Activated T-cell treated with anti-CD3 and anti-CD28 coated beads, Interleukin-2, amount 50 U/mL, for 72 hours (primary cell): ENCODE data around the gene SPTB. TPM values are rescaled to one million over a fixed set of nuclear protein-coding genes. Genes with fewer than 3 reads are reported as not detected.

ENCODE experiments used
- ATAC-seq, 2 donors: fragments of 150-1000 bp; cut with Tn5 transposase; replicated peaks in 1 of 2; 2 replicates each; pipeline ENCODE4 v1.10.0; 2021; ENCODE audit warnings: moderate library complexity in 2 of 2, mild to moderate bottlenecking in 1 of 2
- DNase-seq, 2 donors: peaks; one replicate each; pipeline ENCODE4 v3.0.0; 2021 to 2022; ENCODE audit warnings: mixed read lengths in 1 of 2
- H3K27ac Mint-ChIP-seq: one replicate; pipeline ENCODE4 v1.8.0; 2022; ENCODE audit warnings: mild to moderate bottlenecking, moderate library complexity, mixed read lengths
- H3K27me3 Mint-ChIP-seq: one replicate; pipeline ENCODE4 v1.8.0; 2022; ENCODE audit warnings: low read depth, mixed read lengths
- H3K36me3 Mint-ChIP-seq, 2 donors: one replicate each; pipeline ENCODE4 v1.8.0; 2022; ENCODE audit warnings: mixed read lengths in 2 of 2, mild to moderate bottlenecking in 1 of 2; ENCODE audit not compliant: insufficient read depth in 2 of 2
- H3K4me1 Mint-ChIP-seq: one replicate; pipeline ENCODE4 v1.8.0; 2022; ENCODE audit warnings: low read depth, mixed read lengths
- H3K4me3 Mint-ChIP-seq, 2 donors: one replicate each; pipeline ENCODE4 v1.8.0; 2022; ENCODE audit warnings: mild to moderate bottlenecking in 2 of 2, mixed read lengths in 2 of 2, moderate library complexity in 2 of 2
- H3K9me3 Mint-ChIP-seq, 2 donors: one replicate each; pipeline ENCODE4 v1.8.0; 2022; ENCODE audit warnings: mixed read lengths in 2 of 2
- total RNA-seq, 2 donors: library from RNA; stranded (reverse); gene quantifications; one replicate each; pipeline ENCODE4 v1.2.3, GENCODE V29; 2022

SPTB gene
- total RNA-seq: under 1 TPM; 0.23 to 0.70 TPM

GRCh38 chr14:64879635-64880220 lies at the start of gene SPTB:
Gene SPTB, minus strand, starts transcription at chr14:64879907. Its CDS starts 56,813 bp downstream, at chr14:64823094.
- DNase-seq: peak; percentile 73 to 77
- no peaks in the 10 kb centered on the region for H3K36me3 Mint-ChIP-seq
- H3K4me1 Mint-ChIP-seq: peaks cover 14% of the 10 kb centered on the region
- ATAC-seq: peak; percentile 86
- H3K27me3 Mint-ChIP-seq: peaks cover 58% of the 10 kb centered on the region
- peak within 1 kb of the TSS; percentile 89 to 91 for H3K4me3 Mint-ChIP-seq
- H3K9me3 Mint-ChIP-seq: no peaks in the 10 kb centered on the region
- H3K27ac Mint-ChIP-seq: no peak within 1 kb of the TSS

GRCh38 chr14:64929014-64929359 lies 49.3 kb upstream of the SPTB start:
- Mint-ChIP-seq H3K27me3 (no peaks in the 10 kb centered on the region), H3K4me1 (peaks cover 14% of the 10 kb centered on the region), H3K9me3 (no peaks in the 10 kb centered on the region), H3K27ac (no peak overlapping the region), H3K36me3 (peaks cover 1 to 22% of the 10 kb centered on the region in 2 donors), H3K4me3 (no peak overlapping the region)
- ATAC-seq (no peak), DNase-seq (no peak)

- ATAC-seq: peak; percentile 72 to 82
Observed at GRCh38 chr14:64928239-64929013, 48.7 kb upstream of the SPTB start.

GRCh38 chr14:64927031-64927430 lies 47.3 kb upstream of the SPTB start:
- ATAC-seq: no peak
- H3K27ac Mint-ChIP-seq: peak overlapping the region; percentile 92
- peaks cover 23% of the 10 kb centered on the region for H3K4me1 Mint-ChIP-seq
- no peaks in the 10 kb centered on the region for H3K27me3 Mint-ChIP-seq
- no peak for DNase-seq
- no peak overlapping the region for H3K4me3 Mint-ChIP-seq
- peaks cover 1 to 24% of the 10 kb centered on the region in 2 donors for H3K36me3 Mint-ChIP-seq
- H3K9me3 Mint-ChIP-seq: no peaks in the 10 kb centered on the region

More at GRCh38 chr14:64928239-64929013, 48.7 kb upstream of the SPTB start:
- no peak overlapping the region for H3K27ac Mint-ChIP-seq
- H3K9me3 Mint-ChIP-seq: no peaks in the 10 kb centered on the region
- no peak overlapping the region for H3K4me3 Mint-ChIP-seq
- H3K4me1 Mint-ChIP-seq: peaks cover 18% of the 10 kb centered on the region
- peaks cover 1 to 24% of the 10 kb centered on the region in 2 donors for H3K36me3 Mint-ChIP-seq
- no peak for DNase-seq
- H3K27me3 Mint-ChIP-seq: no peaks in the 10 kb centered on the region

GRCh38 chr14:64926398-64926995 lies 46.8 kb upstream of the SPTB start:
- H3K27me3 Mint-ChIP-seq: no peaks in the 10 kb centered on the region
- no peaks in the 10 kb centered on the region for H3K9me3 Mint-ChIP-seq
- H3K4me3 Mint-ChIP-seq: peak overlapping the region in 1 of 2 donors; percentile 43
- H3K27ac Mint-ChIP-seq: peak overlapping the region; percentile 92
- peaks cover 1 to 24% of the 10 kb centered on the region in 2 donors for H3K36me3 Mint-ChIP-seq
- peaks cover 29% of the 10 kb centered on the region for H3K4me1 Mint-ChIP-seq
- ATAC-seq (peak in 1 of 2 donors; percentile 40), DNase-seq (no peak)

GRCh38 chr14:64923015-64923414 lies 43.3 kb upstream of the SPTB start:
- peaks cover 1 to 17% of the 10 kb centered on the region in 2 donors for H3K36me3 Mint-ChIP-seq
- no peak overlapping the region for H3K27ac Mint-ChIP-seq
- DNase-seq (no peak), ATAC-seq (no peak)
- H3K9me3 Mint-ChIP-seq: no peaks in the 10 kb centered on the region
- peaks cover 61% of the 10 kb centered on the region for H3K4me1 Mint-ChIP-seq
- H3K27me3 Mint-ChIP-seq: no peaks in the 10 kb centered on the region
- no peak overlapping the region for H3K4me3 Mint-ChIP-seq

- DNase-seq: no peak
- peak overlapping the region; percentile 31 for H3K27ac Mint-ChIP-seq
- peaks cover 73% of the 10 kb centered on the region for H3K4me1 Mint-ChIP-seq
- H3K9me3 Mint-ChIP-seq: no peaks in the 10 kb centered on the region
- H3K4me3 Mint-ChIP-seq: no peak overlapping the region
- ATAC-seq: no peak
- no peaks in the 10 kb centered on the region for H3K27me3 Mint-ChIP-seq
- H3K36me3 Mint-ChIP-seq: peaks cover 1 to 14% of the 10 kb centered on the region in 2 donors
Observed at GRCh38 chr14:64920465-64920864, 40.8 kb upstream of the SPTB start.

- H3K4me3 Mint-ChIP-seq: no peak overlapping the region
- H3K36me3 Mint-ChIP-seq: peaks cover 1 to 18% of the 10 kb centered on the region in 2 donors
- H3K27ac Mint-ChIP-seq: no peak overlapping the region
- peaks cover 79% of the 10 kb centered on the region for H3K4me1 Mint-ChIP-seq
- no peaks in the 10 kb centered on the region for H3K9me3 Mint-ChIP-seq
- DNase-seq (no peak), ATAC-seq (no peak)
- H3K27me3 Mint-ChIP-seq: no peaks in the 10 kb centered on the region
Observed at GRCh38 chr14:64919618-64920017, 39.9 kb upstream of the SPTB start.

GRCh38 chr14:64919215-64919614 lies 39.5 kb upstream of the SPTB start:
- ATAC-seq (no peak), DNase-seq (no peak)
- Mint-ChIP-seq H3K27me3 (no peaks in the 10 kb centered on the region), H3K4me3 (no peak overlapping the region), H3K36me3 (peaks cover 0 to 18% of the 10 kb centered on the region in 2 donors), H3K27ac (no peak overlapping the region), H3K4me1 (peaks cover 79% of the 10 kb centered on the region), H3K9me3 (no peaks in the 10 kb centered on the region)

GRCh38 chr14:64918216-64918615 lies 38.5 kb upstream of the SPTB start:
- Mint-ChIP-seq H3K36me3 (peaks cover 0 to 16% of the 10 kb centered on the region in 2 donors), H3K4me1 (peaks cover 79% of the 10 kb centered on the region), H3K4me3 (peak overlapping the region; percentile 36 to 74), H3K27me3 (no peaks in the 10 kb centered on the region), H3K9me3 (no peaks in the 10 kb centered on the region), H3K27ac (peak overlapping the region; percentile 87)
- no peak for DNase-seq
- no peak for ATAC-seq

- Mint-ChIP-seq H3K36me3 (peaks cover 0 to 16% of the 10 kb centered on the region in 2 donors), H3K4me3 (peak overlapping the region; percentile 90 to 97), H3K27me3 (no peaks in the 10 kb centered on the region), H3K27ac (peak overlapping the region; percentile 96), H3K9me3 (no peaks in the 10 kb centered on the region), H3K4me1 (peaks cover 61% of the 10 kb centered on the region)
- ATAC-seq (no peak), DNase-seq (no peak)
Observed at GRCh38 chr14:64915797-64916196, 36.1 kb upstream of the SPTB start.

- Mint-ChIP-seq H3K27ac (peak overlapping the region; percentile 96), H3K4me3 (peak overlapping the region; percentile 90 to 97), H3K9me3 (no peaks in the 10 kb centered on the region), H3K27me3 (no peaks in the 10 kb centered on the region), H3K36me3 (peaks cover 0 to 16% of the 10 kb centered on the region in 2 donors), H3K4me1 (peaks cover 54% of the 10 kb centered on the region)
- DNase-seq: no peak
- no peak for ATAC-seq
Observed at GRCh38 chr14:64915029-64915424, 35.3 kb upstream of the SPTB start.
